DND-41 (cell line): ENCODE measurements around the gene RAI1.

ENCODE experiments used
- CTCF ChIP-seq: IDR thresholded peaks from 2 replicates; pipeline ENCODE4 v1.5.1; 2012; ENCODE audit warnings: borderline replicate concordance, low read length, moderate library complexity, mild to moderate bottlenecking; ENCODE audit not compliant: poor library complexity, severe bottlenecking; ENCODE audit errors: extremely low read depth
- EZH2 ChIP-seq: IDR thresholded peaks from 3 replicates; pipeline ENCODE4 v1.6.1; 2012; ENCODE audit warnings: borderline replicate concordance, low read depth, mild to moderate bottlenecking, moderate library complexity, low read length, inconsistent platforms; ENCODE audit not compliant: severe bottlenecking

GRCh38 chr17:17741349-17742023, 60.2 kb downstream of the RAI1 start:
- TF ChIP-seq CTCF: no peak
- no peak for TF ChIP-seq EZH2
